WTC11 (cell line): ENCODE results near the gene FOXD1. TPM values are rescaled to one million over a fixed set of nuclear protein-coding genes. Genes with fewer than 3 reads are reported as not detected.

Experiments
- ATAC-seq: fragments of 200-7000 bp; cut with Tn5 transposase; 2 replicates; pipeline ENCODE4 v1.10.0; 2021; ENCODE audit warnings: mild to moderate bottlenecking, moderate library complexity
- CTCF ChIA-PET: fragments of 300-600 bp; sonication (Branson Sonifier 250); formaldehyde crosslinking; loops from one replicate; lab custom pipeline; 2021; ENCODE audit warnings: antibody characterized with exemption; lab: Charles Lee
- POLR2A ChIA-PET: fragments of 350-600 bp; sonication (Branson Sonifier 250); formaldehyde crosslinking; loops from one replicate; lab custom pipeline; 2021; ENCODE audit warnings: antibody characterized with exemption; lab: Charles Lee
- DNase-seq: peaks from one replicate; pipeline ENCODE4 v3.0.0; 2021; ENCODE audit warnings: low spot score
- H3K27ac Mint-ChIP-seq: 2 replicates; pipeline ENCODE4 v1.8.0; 2021; ENCODE audit warnings: mixed read lengths
- H3K27me3 Mint-ChIP-seq: 2 replicates; pipeline ENCODE4 v1.8.0; 2021; ENCODE audit warnings: low read depth, mild to moderate bottlenecking, moderate library complexity, mixed read lengths
- H3K36me3 Mint-ChIP-seq: 2 replicates; pipeline ENCODE4 v1.8.0; 2021; ENCODE audit warnings: mixed read lengths
- H3K4me1 Mint-ChIP-seq: 2 replicates; pipeline ENCODE4 v1.8.0; 2022; ENCODE audit warnings: mixed read lengths
- H3K4me3 Mint-ChIP-seq: 2 replicates; pipeline ENCODE4 v1.8.0; 2021; ENCODE audit warnings: mild to moderate bottlenecking, moderate library complexity, mixed read lengths
- H3K9me3 Mint-ChIP-seq: 2 replicates; pipeline ENCODE4 v1.8.0; 2021; ENCODE audit warnings: mixed read lengths
- ERG ChIP-seq: fragments of 250-450 bp; sonication (Bioruptor Pico); IDR thresholded peaks from 2 replicates; pipeline ENCODE4 v1.8.0; 2021; ENCODE audit warnings: mild to moderate bottlenecking
- ESRRA ChIP-seq: sonication (generic); formaldehyde crosslinking; IDR thresholded peaks from 2 replicates; pipeline ENCODE4 v1.8.1; 2022; ENCODE audit warnings: mild to moderate bottlenecking, missing genetic modification reagents, borderline replicate concordance
- MYBL2 ChIP-seq: sonication (generic); formaldehyde crosslinking; IDR thresholded peaks from 2 replicates; pipeline ENCODE4 v1.8.1; 2023; ENCODE audit warnings: mild to moderate bottlenecking, moderate library complexity, missing genetic modification reagents
- NFATC4 ChIP-seq: fragments of 250-450 bp; sonication (Bioruptor Pico); IDR thresholded peaks from 2 replicates; pipeline ENCODE4 v1.9.0; 2021; ENCODE audit warnings: mild to moderate bottlenecking
- NR1H2 ChIP-seq: sonication (generic); formaldehyde crosslinking; IDR thresholded peaks from 2 replicates; pipeline ENCODE4 v1.9.0; 2021; ENCODE audit warnings: mild to moderate bottlenecking, moderate library complexity, missing genetic modification reagents
- PRDM15 ChIP-seq: sonication (generic); formaldehyde crosslinking; IDR thresholded peaks from 2 replicates; pipeline ENCODE4 v1.8.0; 2022; ENCODE audit warnings: missing genetic modification reagents
- PRRX2 ChIP-seq: fragments of 250-450 bp; sonication (Bioruptor Pico); IDR thresholded peaks from 2 replicates; pipeline ENCODE4 v1.8.0; 2021; ENCODE audit warnings: mild to moderate bottlenecking
- SMAD3 ChIP-seq: sonication (generic); formaldehyde crosslinking; IDR thresholded peaks from 2 replicates; pipeline ENCODE4 v1.8.0; 2022; ENCODE audit warnings: missing genetic modification reagents, mild to moderate bottlenecking, borderline replicate concordance
- STAT6 ChIP-seq: sonication (generic); formaldehyde crosslinking; conservative IDR thresholded peaks from 2 replicates; pipeline ENCODE4 v1.8.1; 2023; ENCODE audit warnings: mild to moderate bottlenecking, low read depth, missing genetic modification reagents, moderate library complexity
- TCF7 ChIP-seq: sonication (generic); formaldehyde crosslinking; IDR thresholded peaks from 2 replicates; pipeline ENCODE4 v1.8.0; 2022; ENCODE audit warnings: mild to moderate bottlenecking, low read depth, missing genetic modification reagents, moderate library complexity
- TEAD4 ChIP-seq: sonication (generic); formaldehyde crosslinking; IDR thresholded peaks from 2 replicates; pipeline ENCODE4 v1.8.0; 2022; ENCODE audit warnings: mild to moderate bottlenecking, missing genetic modification reagents
- ZBTB21 ChIP-seq: sonication (generic); formaldehyde crosslinking; IDR thresholded peaks from 2 replicates; pipeline ENCODE4 v1.8.1; 2023; ENCODE audit warnings: mild to moderate bottlenecking, missing genetic modification reagents, borderline replicate concordance
- ZNF423 ChIP-seq: fragments of 250-450 bp; sonication (Bioruptor Pico); IDR thresholded peaks from 2 replicates; pipeline ENCODE4 v2.1.2; 2022; ENCODE audit warnings: mild to moderate bottlenecking, moderate library complexity
- total RNA-seq: library from RNA; stranded (reverse); gene quantifications from 3 replicates; pipeline ENCODE4 v1.2.3, GENCODE V29; 2021
- TF ChIP-seq, protein P1 (sequence below): sonication (generic); formaldehyde crosslinking; IDR thresholded peaks from 2 replicates; pipeline ENCODE4 v1.8.1; 2022; ENCODE audit warnings: low read depth, mild to moderate bottlenecking, moderate library complexity, missing genetic modification reagents, borderline replicate concordance
- TF ChIP-seq, protein P2 (sequence below): fragments of 250-450 bp; sonication (Bioruptor Pico); IDR thresholded peaks from 2 replicates; pipeline ENCODE4 v2.1.2; 2022; ENCODE audit warnings: mild to moderate bottlenecking, moderate library complexity

FOXD1 gene
- total RNA-seq, 1 experiment from 2014 or later: 10.3 TPM

GRCh38 chr5:73435759-73436534 is 12.6 kb downstream of the FOXD1 start (continued):
- TF ChIP-seq, protein P1, sequence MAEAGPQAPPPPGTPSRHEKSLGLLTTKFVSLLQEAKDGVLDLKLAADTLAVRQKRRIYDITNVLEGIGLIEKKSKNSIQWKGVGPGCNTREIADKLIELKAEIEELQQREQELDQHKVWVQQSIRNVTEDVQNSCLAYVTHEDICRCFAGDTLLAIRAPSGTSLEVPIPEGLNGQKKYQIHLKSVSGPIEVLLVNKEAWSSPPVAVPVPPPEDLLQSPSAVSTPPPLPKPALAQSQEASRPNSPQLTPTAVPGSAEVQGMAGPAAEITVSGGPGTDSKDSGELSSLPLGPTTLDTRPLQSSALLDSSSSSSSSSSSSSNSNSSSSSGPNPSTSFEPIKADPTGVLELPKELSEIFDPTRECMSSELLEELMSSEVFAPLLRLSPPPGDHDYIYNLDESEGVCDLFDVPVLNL (CRISPR knock-in tag): no peak
- TF ChIP-seq TCF7 (CRISPR knock-in tag): no peak
- TF ChIP-seq ERG: no peak
- TF ChIP-seq, protein P2, sequence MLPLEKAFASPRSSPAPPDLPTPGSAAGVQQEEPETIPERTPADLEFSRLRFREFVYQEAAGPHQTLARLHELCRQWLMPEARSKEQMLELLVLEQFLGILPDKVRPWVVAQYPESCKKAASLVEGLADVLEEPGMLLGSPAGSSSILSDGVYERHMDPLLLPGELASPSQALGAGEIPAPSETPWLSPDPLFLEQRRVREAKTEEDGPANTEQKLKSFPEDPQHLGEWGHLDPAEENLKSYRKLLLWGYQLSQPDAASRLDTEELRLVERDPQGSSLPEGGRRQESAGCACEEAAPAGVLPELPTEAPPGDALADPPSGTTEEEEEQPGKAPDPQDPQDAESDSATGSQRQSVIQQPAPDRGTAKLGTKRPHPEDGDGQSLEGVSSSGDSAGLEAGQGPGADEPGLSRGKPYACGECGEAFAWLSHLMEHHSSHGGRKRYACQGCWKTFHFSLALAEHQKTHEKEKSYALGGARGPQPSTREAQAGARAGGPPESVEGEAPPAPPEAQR (CRISPR knock-in tag): no peak

- no peak for DNase-seq
- Mint-ChIP-seq H3K36me3 (no peaks in the 10 kb centered on the region), H3K4me3 (no peak overlapping the region), H3K27me3 (peaks cover 92% of the 10 kb centered on the region)
- no peak for TF ChIP-seq NR1H2
- TF ChIP-seq, protein P1 (CRISPR knock-in tag): no peak
- no peak for TF ChIP-seq ESRRA (CRISPR knock-in tag)
- TF ChIP-seq SMAD3: no peak
- no peak for TF ChIP-seq TEAD4 (CRISPR knock-in tag)
- TF ChIP-seq ZBTB21 (CRISPR knock-in tag): no peak
- no peak for TF ChIP-seq PRRX2 (CRISPR knock-in tag)
- no peak for TF ChIP-seq ZNF423 (CRISPR knock-in tag)
- no peak for TF ChIP-seq MYBL2 (CRISPR knock-in tag)
- TF ChIP-seq STAT6 (CRISPR knock-in tag): no peak
- no peak for TF ChIP-seq NFATC4 (CRISPR knock-in tag)
- TF ChIP-seq PRDM15 (CRISPR knock-in tag): no peak
- TF ChIP-seq, all 79 proteins: peak for 0
- no peak for ATAC-seq
- Mint-ChIP-seq H3K4me1 (peaks cover 35% of the 10 kb centered on the region), H3K9me3 (no peaks in the 10 kb centered on the region), H3K27ac (no peak overlapping the region)
- ChIA-PET POLR2A (no interaction called here), CTCF (interaction anchor here (1.3 kb wide), 2 partner anchors 13 to 131 kb away, joined by 3 to 4 read pairs; no protein-coding TSS in a partner anchor)
Measured at GRCh38 chr5:73434907-73435306, 13.7 kb downstream of the FOXD1 start.
